ENCODE results near the gene CAPN12.

Gene CAPN12

DNA sequence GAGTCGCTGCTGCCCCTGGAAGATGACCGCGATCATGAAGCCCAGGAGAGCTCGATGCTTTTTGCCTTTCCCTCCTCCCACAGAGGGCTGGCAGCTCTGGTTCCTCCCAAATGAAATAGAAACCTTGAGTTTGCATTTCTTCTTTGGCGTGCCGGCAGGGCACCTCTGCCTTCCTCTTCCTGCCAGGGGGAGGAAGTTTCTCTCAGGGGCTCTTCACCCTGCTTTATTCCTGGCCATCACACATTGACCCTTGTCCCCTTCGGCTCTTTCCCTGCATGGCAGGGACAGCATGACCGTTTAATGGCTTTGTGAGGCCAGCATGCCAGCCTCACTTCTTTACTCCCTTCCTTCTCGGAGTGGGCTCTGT lies 49.0 kb downstream of the CAPN12 start:
- no peak for DNase-seq

DNA sequence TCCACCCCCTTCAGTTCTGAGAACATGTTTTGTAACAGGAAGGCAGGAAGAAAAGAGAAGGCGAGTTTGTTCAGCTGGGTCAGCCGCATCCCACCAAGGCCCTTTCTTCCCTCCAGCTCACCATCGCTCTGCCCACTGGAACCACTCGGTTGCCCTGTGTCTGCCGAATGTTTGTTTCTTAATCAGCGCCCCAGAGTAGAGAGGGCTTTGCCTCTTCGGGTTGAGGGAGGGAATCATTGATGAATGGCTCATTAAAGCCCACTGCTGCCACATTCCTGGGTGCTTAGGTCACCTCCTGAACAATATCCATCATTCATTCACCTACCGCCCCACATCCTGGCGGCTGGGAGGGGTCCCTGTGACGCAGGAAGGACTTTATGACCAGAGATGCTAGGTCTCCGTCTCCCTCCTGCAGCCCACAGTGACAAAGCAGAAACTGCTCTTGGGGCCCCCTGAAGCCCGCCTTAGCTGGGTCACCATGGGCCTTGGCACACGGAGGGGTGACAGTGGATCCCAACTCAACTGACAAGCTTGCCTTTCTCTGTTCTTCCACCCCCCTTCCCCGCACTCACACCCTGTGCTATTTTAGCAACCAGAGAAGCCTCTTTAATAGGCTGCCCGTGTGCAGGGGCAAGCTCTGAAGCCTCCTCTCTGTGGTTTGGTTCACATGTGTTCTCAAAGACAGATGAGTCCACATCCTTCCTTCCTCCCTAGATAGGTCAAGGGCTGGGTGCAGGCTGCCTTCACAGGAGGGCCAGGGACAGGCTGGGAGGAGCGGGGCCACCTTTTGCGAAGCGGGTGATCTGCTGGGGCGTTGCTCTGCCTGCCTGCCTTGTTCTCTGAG lies 50.7 kb downstream of the CAPN12 start:
- DNase-seq, result no peak

DNA sequence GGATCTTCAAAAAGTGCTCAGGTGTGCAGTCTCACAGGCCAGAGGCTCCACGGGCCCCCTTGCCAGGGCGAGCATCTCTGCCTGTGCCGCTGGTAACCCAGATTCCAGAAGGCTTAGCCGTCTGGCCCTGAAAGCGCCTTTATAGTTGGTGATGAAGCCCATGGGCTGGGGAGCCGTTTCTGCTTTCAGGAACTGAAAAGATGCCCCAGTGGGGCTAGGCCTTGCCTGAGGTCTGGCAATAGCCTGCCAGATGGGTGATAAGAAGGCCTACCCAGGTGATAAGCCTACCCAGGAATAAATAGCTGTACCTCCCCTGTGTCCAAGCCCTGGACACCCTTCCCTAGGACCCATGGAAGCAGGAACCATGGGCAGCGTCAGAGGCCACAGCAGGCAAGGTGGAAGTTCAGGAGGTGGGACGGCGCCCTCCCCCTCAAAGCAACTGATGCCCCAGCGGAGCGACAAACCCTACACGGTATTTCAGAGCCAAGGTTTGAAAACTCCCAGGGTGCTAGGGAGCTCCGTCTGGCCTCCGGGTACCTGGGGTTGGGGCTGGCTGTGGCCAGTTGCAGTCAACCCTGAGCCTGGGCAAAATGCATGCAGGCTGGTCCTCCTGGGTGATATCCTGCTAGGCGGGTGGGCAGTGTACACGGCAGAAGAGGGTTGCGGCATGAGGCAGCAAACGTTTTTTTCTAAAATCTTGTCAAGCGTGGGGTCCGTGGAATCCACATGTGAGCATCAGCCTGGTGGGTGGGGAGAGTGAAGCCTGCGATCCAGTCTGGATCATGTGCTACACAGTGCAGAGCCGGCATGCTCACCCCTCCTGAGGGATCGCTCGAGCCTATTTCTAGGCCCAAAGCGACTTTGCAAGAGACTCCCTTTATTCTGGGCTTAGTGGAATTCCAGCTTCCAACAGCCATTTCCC lies 51.6 kb downstream of the CAPN12 start:
- DNase-seq, result no peak

DNA sequence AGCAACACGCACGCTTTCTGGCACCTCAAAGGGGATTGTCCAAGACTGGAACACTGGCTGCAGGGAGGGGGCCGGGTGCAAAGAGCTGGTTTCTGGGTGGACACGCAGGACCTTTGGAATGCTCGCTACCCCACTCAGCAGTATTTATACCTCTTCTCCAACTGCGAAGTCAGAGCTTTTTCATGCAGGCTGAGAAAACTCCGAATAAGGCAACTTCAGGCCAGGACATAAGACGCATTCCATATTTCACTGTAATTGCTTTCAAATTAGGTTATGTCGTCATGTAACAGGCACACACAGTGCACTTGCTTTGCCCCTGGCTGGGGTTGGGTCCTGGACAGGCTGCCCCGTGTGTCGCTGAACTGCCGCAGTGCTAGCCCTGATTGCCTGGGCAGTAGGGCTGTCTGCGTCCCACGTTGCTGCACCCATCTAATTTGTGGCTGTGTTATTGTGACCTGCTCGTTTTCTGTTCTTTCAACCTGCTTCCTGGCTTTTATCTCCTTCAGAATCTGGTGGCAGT lies 52.3 kb downstream of the CAPN12 start:
- no peak for DNase-seq

DNA sequence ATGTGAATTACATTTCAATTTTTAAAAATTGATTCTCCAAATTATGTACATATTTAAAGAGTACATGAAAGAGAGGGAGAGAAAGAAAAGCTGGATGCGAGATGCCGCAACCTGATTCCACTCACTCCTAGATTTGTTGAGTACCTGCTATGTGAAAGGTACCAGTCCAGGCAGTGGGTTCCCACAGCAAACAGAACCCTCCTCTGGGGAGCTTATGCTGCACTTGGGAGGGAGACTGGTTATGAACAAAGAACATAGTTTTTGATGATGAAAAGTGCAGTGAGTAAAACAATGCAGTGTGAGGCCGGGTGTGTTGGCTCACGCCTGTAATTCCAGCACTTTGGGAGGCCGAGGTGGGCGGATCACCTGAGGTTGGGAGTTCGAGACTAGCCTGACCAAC lies 53.4 kb downstream of the CAPN12 start:
- no peak for DNase-seq

DNA sequence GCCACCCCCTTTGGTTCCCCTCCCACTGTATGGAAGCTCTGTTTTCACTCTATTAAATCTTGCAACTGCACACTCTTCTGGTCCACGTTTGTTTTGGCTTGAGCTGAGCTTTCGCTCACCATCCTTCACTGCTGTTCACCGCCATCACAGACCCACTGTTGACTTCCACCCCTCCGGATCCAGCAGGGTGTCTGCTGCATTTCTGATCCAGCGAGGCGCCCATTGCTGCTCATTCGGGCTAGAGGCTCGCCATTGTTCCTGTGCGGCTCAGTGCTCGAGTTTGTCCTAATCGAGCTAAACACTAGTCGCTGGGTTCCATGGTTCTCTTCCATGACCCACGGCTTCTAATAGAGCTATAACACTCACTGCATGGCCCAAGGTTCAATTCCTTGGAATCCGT lies 54.1 kb downstream of the CAPN12 start:
- DNase-seq, result no peak

DNA sequence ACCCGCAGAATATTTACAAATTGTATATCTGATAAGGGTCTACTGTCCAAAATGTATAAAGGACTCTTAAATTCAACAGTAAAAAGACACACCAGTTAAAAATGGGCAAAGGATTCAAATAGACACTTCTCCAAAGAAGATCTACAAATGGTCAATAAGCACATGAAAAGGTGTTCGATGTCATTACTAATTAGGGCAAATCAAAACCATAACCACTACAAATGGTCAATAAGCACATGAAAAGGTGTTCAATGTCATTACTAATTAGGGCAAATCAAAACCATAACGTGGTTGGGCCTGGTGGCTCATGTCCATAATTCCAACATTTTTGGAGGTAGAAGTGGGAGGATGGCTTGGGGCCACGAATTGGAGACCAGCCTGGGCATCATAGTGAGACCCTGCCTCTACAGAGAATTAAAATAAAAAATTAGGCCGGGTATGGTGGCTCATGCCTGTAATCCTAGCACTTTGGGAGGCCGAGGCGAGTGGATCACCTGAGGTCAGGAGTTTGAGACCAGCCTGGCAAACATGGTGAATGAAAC lies 56.4 kb downstream of the CAPN12 start:
- DNase-seq, result no peak

DNA sequence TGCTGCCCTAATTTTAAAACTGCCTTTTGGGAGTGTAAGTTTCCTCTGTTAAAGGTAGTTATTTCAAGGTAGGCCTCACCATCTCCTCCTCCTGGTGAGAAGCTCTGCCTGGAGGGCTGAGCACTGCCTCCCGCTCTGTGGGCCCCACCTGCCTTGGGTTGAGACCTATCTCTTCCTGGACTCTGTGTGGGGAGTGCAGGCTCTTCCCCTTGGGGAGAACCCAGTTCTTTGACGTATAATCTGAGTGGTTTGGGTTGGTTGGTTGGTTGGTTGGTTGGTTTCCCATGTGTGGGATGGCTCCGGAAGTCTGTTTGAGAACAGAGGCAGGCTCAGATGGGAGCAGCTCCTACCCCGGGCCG lies 57.8 kb downstream of the CAPN12 start:
- no peak for DNase-seq

DNA sequence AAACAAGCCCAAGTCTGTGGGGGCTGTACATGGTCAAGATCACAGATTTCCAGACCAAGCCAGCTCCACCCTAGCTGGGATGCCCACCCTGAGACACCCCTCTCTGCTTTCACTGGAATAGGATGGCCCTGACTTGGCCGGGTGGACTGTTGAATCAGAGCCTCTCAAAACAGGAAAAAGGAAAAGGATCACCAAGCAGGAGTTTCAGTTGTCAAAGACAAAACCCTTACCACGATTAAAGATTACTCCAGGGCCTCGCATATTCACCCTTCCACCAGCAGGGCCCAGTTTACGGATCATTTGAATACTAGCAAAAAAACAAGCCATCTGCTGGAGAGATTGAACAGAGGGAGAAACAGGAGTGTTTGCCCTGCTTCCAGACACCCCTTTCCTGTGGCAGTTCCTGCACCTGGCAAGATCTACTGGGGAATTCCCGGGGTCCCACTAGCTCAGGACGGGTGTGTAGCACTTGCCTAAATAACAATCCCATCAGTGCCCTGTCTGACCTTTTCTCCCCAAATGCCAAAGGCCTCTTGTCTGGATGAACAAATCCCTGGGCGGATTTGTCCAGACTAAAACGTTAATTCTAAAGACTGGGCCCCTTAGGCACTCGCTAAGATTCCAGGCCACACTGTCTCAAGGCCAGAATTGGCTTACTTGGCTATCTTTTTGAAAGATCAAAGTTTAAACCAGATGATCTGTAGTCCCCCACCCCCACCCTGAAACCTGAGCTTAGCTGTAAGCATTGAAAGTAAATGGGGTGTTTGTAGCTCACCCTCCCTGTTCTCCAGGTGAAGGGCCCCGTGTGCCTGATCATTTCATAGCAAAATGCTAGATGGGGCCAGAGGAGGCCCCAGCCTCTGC lies 58.4 kb downstream of the CAPN12 start:
- DNase-seq, result no peak

DNA sequence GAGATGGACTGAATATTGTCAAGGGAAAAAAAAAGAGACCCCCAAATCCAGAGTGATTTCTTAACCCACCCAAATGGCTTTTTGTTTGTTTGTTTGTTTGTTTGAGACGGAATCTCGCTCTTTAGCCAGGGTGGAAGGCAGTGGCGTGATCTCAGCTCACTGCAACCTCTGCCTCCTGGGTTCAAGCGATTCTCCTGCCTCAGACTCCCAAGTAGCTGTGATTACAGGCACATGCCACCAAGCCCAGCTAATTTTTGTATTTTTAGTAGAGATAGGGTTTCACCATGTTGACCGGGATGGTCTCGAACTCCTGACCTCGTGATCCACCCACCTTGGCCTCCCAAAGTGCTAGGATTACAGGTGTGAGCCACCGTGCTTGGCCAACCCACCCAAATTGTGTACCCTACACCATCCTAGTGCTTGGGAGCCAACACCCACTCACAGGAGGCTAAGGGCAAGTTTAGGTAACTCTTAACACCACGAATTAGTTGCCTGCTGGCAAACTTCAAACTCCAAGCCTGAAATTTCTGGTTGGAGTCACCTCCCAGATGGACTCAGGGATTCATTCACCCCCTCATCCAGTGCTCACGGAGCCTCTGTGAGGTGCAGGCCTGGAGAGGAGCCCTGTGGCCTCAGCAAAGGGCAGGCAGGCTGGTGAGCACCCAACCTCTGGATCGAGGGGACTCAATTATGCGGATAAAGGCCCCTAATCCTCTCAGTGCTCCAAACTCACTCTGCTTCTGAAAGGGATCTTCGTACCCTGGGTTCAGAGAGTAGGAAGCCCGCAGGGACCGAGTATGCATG lies 59.2 kb downstream of the CAPN12 start:
- no peak for DNase-seq

DNA sequence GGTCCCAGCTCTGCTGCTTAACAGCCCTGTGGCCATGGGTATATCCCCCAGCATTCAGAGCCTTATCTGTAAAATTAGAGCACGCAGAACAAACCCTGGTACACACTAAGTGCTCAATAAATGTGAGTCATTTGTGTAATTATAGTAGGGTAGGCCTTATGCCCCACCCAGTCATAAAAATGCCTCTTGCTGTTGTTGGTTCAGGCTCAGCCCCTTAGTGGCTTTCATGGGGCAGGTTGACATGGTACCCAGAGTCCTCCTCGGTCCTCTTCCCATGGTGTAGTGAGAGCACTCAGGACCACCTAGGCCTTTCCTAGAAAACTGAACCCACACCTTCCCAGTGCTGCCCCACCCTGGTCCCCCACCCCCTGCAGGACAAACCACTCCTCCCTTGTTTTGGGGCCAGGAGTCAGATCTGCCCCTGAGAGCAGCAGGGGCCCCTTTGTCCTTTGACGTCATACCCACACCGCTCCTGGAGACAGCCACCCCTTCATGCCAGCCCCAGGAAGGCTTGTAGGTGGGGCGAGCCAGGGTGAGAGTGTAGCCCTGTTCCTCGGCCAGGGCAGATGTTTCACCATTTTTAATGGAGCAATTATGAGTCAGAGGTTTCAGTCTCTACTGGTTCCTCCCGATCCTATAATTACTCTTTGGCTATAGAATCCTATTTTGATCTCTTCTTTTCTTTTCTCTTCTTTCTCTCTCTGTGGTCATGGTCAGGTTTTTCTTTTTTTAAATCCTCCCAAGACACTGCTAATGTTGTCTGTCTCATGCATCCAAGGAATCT lies 60.0 kb downstream of the CAPN12 start:
- DNase-seq, result no peak

DNA sequence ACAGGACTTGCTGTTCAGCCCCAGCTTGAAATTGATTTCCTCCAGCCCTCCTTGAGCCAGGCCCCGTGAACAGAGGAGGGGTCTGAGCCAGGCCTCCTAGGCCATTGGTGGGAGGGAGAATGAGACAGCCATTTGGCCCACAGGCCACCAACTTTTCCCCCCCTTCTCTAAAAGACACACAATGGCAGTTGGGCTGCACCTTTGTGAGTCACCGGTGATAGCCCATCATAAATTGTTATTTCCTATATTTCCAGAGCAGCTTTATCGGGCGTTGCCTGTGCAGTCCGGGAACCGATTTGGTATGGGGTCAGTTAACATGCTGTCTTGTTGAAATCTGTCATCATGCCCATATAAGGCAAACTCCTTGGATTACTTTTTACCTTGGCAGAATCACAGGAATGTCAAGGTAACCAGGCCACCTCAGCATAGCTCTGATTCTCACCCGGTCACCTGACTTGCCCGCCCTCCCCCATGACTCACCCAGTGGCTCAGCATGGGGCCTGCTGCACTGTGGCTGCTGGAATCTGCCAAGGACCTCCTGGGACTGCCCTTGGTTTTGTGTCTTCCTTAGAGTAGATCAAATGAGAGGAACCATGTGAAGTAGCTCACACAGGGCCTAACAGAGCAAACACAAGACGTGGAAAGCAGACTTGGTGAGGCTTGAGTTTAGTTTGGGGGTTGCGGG lies 60.7 kb downstream of the CAPN12 start:
- no peak for DNase-seq

DNA sequence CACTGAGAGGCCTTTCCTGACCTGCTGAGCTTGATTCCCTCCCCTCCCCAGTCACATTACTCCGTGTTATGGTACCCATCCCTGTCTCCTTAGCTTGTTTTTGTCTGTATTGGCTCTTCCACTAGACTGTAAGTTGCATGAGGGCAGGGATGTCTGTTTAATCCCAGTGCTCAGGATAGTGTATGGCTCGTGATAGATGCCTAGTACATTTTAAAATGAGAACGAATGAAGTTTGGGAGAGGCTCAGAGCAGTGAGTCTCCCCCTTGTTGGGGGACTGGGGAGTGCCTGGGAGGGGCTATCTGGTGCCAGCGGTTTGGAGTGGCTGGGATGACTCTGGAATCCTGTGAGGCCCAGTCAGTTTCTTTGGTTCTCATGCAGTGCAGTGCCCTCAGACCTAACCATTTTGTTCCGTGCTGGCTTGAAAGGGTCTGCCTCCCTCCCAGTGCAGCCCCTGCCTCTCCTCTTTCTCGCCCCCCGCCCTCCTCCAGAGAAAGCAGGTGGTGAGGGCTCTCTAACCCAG lies 61.3 kb downstream of the CAPN12 start:
- no peak for DNase-seq

DNA sequence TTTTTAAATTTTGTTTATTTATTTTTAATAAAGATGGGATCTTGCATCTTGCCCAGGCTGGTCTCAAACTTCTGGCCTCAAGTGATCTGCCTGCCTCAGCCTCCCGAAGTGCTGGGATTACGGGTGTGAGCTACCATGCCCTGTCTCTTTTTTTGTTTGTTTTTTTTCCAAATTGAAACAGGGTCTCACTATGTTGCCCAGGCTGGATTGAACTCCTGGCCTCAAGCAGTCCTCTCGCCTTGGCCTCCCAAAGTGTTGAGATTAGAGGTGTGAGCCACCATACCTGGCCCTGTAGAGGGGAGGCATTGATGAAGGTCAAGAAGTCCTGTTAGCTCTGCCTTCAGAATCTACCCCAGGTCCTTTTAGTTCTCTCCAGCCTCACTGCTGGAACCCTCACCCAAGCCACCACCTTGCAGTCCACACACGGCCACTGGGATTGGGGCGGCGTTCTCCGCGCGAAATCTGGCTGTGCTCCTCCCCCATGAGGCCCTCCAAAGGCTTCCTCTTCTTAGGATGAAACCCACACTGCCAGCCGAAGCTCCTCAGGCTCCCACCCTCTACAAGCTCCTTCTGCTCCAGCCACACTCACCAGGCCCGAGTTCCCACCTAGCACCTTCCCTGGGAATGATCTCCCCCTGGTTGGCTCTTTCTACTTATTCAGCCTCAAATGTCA lies 61.9 kb downstream of the CAPN12 start:
- no peak for DNase-seq

All from NCI-H1105 (cell line).